Neural progenitor cell (in vitro differentiated cells): ENCODE results near the gene AKAP6. TPM values are rescaled to one million over a fixed set of nuclear protein-coding genes. Genes with fewer than 3 reads are reported as not detected.

Experiments
- DNase-seq: peaks from one replicate; pipeline ENCODE4 v3.0.0-alpha.2; 2016; ENCODE audit warnings: low spot score
- H2AFZ ChIP-seq: fragments of 200-600 bp; sonication (generic); replicated peaks from 2 replicates; pipeline ENCODE4 v1.6.1; 2016; ENCODE audit warnings: antibody characterized with exemption
- H3F3A ChIP-seq: fragments of 200-600 bp; sonication (generic); 2 replicates; pipeline ENCODE4 v1.6.1; 2016; ENCODE audit warnings: antibody characterized with exemption, low read depth
- H3K27ac ChIP-seq: fragments of 200-600 bp; sonication (generic); 2 replicates; pipeline ENCODE4 v1.5.1; 2016; ENCODE audit warnings: mild to moderate bottlenecking
- H3K27me3 ChIP-seq: fragments of 200-600 bp; sonication (generic); 2 replicates; pipeline ENCODE4 v1.6.1; 2016; ENCODE audit warnings: mild to moderate bottlenecking, moderate library complexity
- H3K36me3 ChIP-seq: fragments of 200-600 bp; sonication (generic); 2 replicates; pipeline ENCODE4 v1.5.1; 2016
- H3K4me1 ChIP-seq: fragments of 200-600 bp; sonication (generic); 2 replicates; pipeline ENCODE4 v1.6.1; 2016; ENCODE audit warnings: mixed run types
- H3K4me2 ChIP-seq: fragments of 200-600 bp; sonication (generic); 2 replicates; pipeline ENCODE4 v1.6.1; 2016
- H3K4me3 ChIP-seq: fragments of 200-600 bp; sonication (generic); 2 replicates; pipeline ENCODE4 v1.5.1; 2016
- H3K79me2 ChIP-seq: fragments of 200-600 bp; sonication (generic); 2 replicates; pipeline ENCODE4 v1.6.1; 2016; ENCODE audit warnings: low read depth
- H3K9ac ChIP-seq: fragments of 200-600 bp; sonication (generic); 2 replicates; pipeline ENCODE4 v1.6.1; 2016
- H3K9me3 ChIP-seq: fragments of 200-600 bp; sonication (generic); 2 replicates; pipeline ENCODE4 v1.5.1; 2016; ENCODE audit warnings: low read depth
- H4K20me1 ChIP-seq: fragments of 200-600 bp; sonication (generic); 2 replicates; pipeline ENCODE4 v1.6.1; 2016; ENCODE audit warnings: low read depth
- H3K27ac Mint-ChIP-seq: 3 replicates; pipeline ENCODE4 v1.8.0; 2021; ENCODE audit warnings: mixed read lengths
- H3K27me3 Mint-ChIP-seq: 2 replicates; pipeline ENCODE4 v1.8.0; 2022; ENCODE audit warnings: low read depth, mild to moderate bottlenecking, inconsistent platforms, moderate library complexity, mixed read lengths; ENCODE audit not compliant: insufficient read depth
- H3K36me3 Mint-ChIP-seq: 3 replicates; pipeline ENCODE4 v1.8.0; 2021; ENCODE audit warnings: mixed read lengths
- H3K4me1 Mint-ChIP-seq: 3 replicates; pipeline ENCODE4 v1.8.0; 2021; ENCODE audit warnings: mixed read lengths
- H3K4me3 Mint-ChIP-seq: 3 replicates; pipeline ENCODE4 v1.8.0; 2021; ENCODE audit warnings: mild to moderate bottlenecking, moderate library complexity, mixed read lengths
- H3K9me3 Mint-ChIP-seq: 3 replicates; pipeline ENCODE4 v1.8.0; 2020; ENCODE audit warnings: mixed read lengths
- CTCF ChIP-seq: fragments of 200-600 bp; sonication (generic); IDR thresholded peaks from 2 replicates; pipeline ENCODE4 v1.5.1; 2017; ENCODE audit warnings: antibody characterized with exemption, mild to moderate bottlenecking
- EZH2 ChIP-seq: fragments of 200-600 bp; sonication (generic); IDR thresholded peaks from 2 replicates; pipeline ENCODE4 v1.6.1; 2017; ENCODE audit warnings: antibody characterized with exemption, mild to moderate bottlenecking, moderate library complexity
- EZH2phosphoT487 ChIP-seq: fragments of 200-600 bp; sonication (generic); IDR thresholded peaks from 2 replicates; pipeline ENCODE4 v1.6.1; 2017; ENCODE audit warnings: antibody characterized with exemption
- total RNA-seq: library from RNA; depleted of rRNA; stranded (reverse); fragments of >200 nt; gene quantifications from 2 replicates; pipeline ENCODE4 v1.2.3, GENCODE V29; 2015; ENCODE audit warnings: low replicate concordance

Gene AKAP6
- total RNA-seq, 1 donor from 2014 or later, result 3.7 TPM

GRCh38 chr14:32426586-32427388, 97.7 kb downstream of the AKAP6 start:
- Histone ChIP-seq H3K4me2 (peak overlapping the region; percentile 66), H3K79me2 (no peaks in the 10 kb centered on the region), H3F3A (peaks cover 25% of the 10 kb centered on the region), H4K20me1 (peaks cover 10% of the 10 kb centered on the region), H3K9me3 (no peaks in the 10 kb centered on the region), H3K27me3 (no peaks in the 10 kb centered on the region), H3K4me3 (peak overlapping the region; percentile 8), H3K4me1 (peaks cover 33% of the 10 kb centered on the region), H3K27ac (no peak overlapping the region), H3K9ac (no peak overlapping the region), H2AFZ (no peak overlapping the region), H3K36me3 (no peaks in the 10 kb centered on the region)
- Mint-ChIP-seq H3K4me3 (peak overlapping the region; percentile 21), H3K4me1 (peaks cover 38% of the 10 kb centered on the region), H3K27ac (peak overlapping the region; percentile 70), H3K27me3 (no peaks in the 10 kb centered on the region), H3K36me3 (peaks cover 3% of the 10 kb centered on the region), H3K9me3 (peaks cover 10% of the 10 kb centered on the region)
- TF ChIP-seq EZH2phosphoT487, result peak; percentile 29
- no peak for TF ChIP-seq EZH2
- TF ChIP-seq CTCF, result no peak
- DNase-seq, result peak; percentile 68

- Histone ChIP-seq H3K27me3 (no peaks in the 10 kb centered on the region), H3K79me2 (no peaks in the 10 kb centered on the region), H4K20me1 (peaks cover 10% of the 10 kb centered on the region), H3K36me3 (no peaks in the 10 kb centered on the region), H3K9me3 (no peaks in the 10 kb centered on the region), H3K4me3 (peak overlapping the region; percentile 15), H3F3A (peaks cover 25% of the 10 kb centered on the region), H3K27ac (no peak overlapping the region), H3K4me1 (peaks cover 33% of the 10 kb centered on the region), H3K4me2 (peak overlapping the region; percentile 66), H3K9ac (no peak overlapping the region), H2AFZ (no peak overlapping the region)
- H3K36me3 Mint-ChIP-seq, result no peaks in the 10 kb centered on the region
- no peaks in the 10 kb centered on the region for H3K27me3 Mint-ChIP-seq
- no peak for DNase-seq
- peaks cover 4% of the 10 kb centered on the region for H3K9me3 Mint-ChIP-seq
- peaks cover 38% of the 10 kb centered on the region for H3K4me1 Mint-ChIP-seq
- H3K4me3 Mint-ChIP-seq, result no peak overlapping the region
- no peak overlapping the region for H3K27ac Mint-ChIP-seq
- peak; percentile 11 for TF ChIP-seq EZH2phosphoT487
- no peak for TF ChIP-seq CTCF
Observed at GRCh38 chr14:32427726-32428528, 98.8 kb downstream of the AKAP6 start.

- H3K79me2 ChIP-seq, result no peaks in the 10 kb centered on the region
- peak overlapping the region; percentile 15 for H3K4me3 ChIP-seq
- no peak for DNase-seq
- no peaks in the 10 kb centered on the region for H3K36me3 ChIP-seq
- H3F3A ChIP-seq, result peaks cover 25% of the 10 kb centered on the region
- H3K27ac Mint-ChIP-seq, result no peak overlapping the region
- no peak overlapping the region for H2AFZ ChIP-seq
- H4K20me1 ChIP-seq, result peaks cover 10% of the 10 kb centered on the region
- no peaks in the 10 kb centered on the region for H3K9me3 ChIP-seq
- peak overlapping the region; percentile 66 for H3K4me2 ChIP-seq
- no peak overlapping the region for H3K9ac ChIP-seq
- H3K36me3 Mint-ChIP-seq, result no peaks in the 10 kb centered on the region
- no peak for TF ChIP-seq CTCF
- TF ChIP-seq EZH2, result no peak
- TF ChIP-seq EZH2phosphoT487, result no peak
- no peak overlapping the region for H3K4me3 Mint-ChIP-seq
- H3K9me3 Mint-ChIP-seq, result peaks cover 3% of the 10 kb centered on the region
- no peaks in the 10 kb centered on the region for H3K27me3 ChIP-seq
- peaks cover 38% of the 10 kb centered on the region for H3K4me1 Mint-ChIP-seq
- peak overlapping the region; percentile 31 for H3K27ac ChIP-seq
- H3K4me1 ChIP-seq, result peaks cover 33% of the 10 kb centered on the region
- no peaks in the 10 kb centered on the region for H3K27me3 Mint-ChIP-seq
Observed at GRCh38 chr14:32428875-32429274, 99.8 kb downstream of the AKAP6 start.
